HUES48 (cell line): Measurements from ENCODE around the gene TATDN2.

Experiments used
- H3K27ac ChIP-seq: one replicate; pipeline ENCODE4 v1.7.0; 2013; ENCODE audit warnings: low read depth, low read length, inconsistent platforms
- H3K27me3 ChIP-seq: 2 replicates; pipeline ENCODE4 v1.6.1; 2013; ENCODE audit warnings: mild to moderate bottlenecking, low read length; ENCODE audit not compliant: control insufficient read depth, insufficient read depth
- H3K36me3 ChIP-seq: 2 replicates; pipeline ENCODE4 v1.6.1; 2013; ENCODE audit warnings: low read length; ENCODE audit not compliant: control insufficient read depth, insufficient read depth
- H3K4me1 ChIP-seq: 2 replicates; pipeline ENCODE4 v1.6.1; 2013; ENCODE audit warnings: mild to moderate bottlenecking, low read length; ENCODE audit not compliant: control insufficient read depth, insufficient read depth
- H3K4me3 ChIP-seq: 2 replicates; pipeline ENCODE4 v1.5.1; 2013; ENCODE audit warnings: mild to moderate bottlenecking, low read depth, low read length
- H3K9ac ChIP-seq: 2 replicates; pipeline ENCODE4 v1.6.1; 2013; ENCODE audit warnings: mild to moderate bottlenecking, low read depth, low read length, moderate library complexity
- H3K9me3 ChIP-seq: 2 replicates; pipeline ENCODE4 v1.6.1; 2013; ENCODE audit warnings: low read length; ENCODE audit not compliant: control insufficient read depth, insufficient read depth

Gene TATDN2

GRCh38 chr3:10284496-10284895 lies 36.2 kb downstream of the TATDN2 start:
- H3K4me1 ChIP-seq: peaks cover 9% of the 10 kb centered on the region

GRCh38 chr3:10285272-10286132 lies 37.2 kb downstream of the TATDN2 start:
- H3K9ac ChIP-seq: no peak overlapping the region
- H3K4me3 ChIP-seq: no peak overlapping the region
- H3K9me3 ChIP-seq: no peaks in the 10 kb centered on the region
- no peaks in the 10 kb centered on the region for H3K27me3 ChIP-seq
- peaks cover 9% of the 10 kb centered on the region for H3K4me1 ChIP-seq
- H3K27ac ChIP-seq: no peak overlapping the region
- peaks cover 54% of the 10 kb centered on the region for H3K36me3 ChIP-seq

More at GRCh38 chr3:10284496-10284895, 36.2 kb downstream of the TATDN2 start:
- H3K9ac ChIP-seq: no peak overlapping the region
- no peaks in the 10 kb centered on the region for H3K9me3 ChIP-seq
- no peak overlapping the region for H3K4me3 ChIP-seq
- no peak overlapping the region for H3K27ac ChIP-seq
- peaks cover 64% of the 10 kb centered on the region for H3K36me3 ChIP-seq
- H3K27me3 ChIP-seq: no peaks in the 10 kb centered on the region

- peaks cover 9% of the 10 kb centered on the region for H3K4me1 ChIP-seq
- no peaks in the 10 kb centered on the region for H3K9me3 ChIP-seq
- no peak overlapping the region for H3K9ac ChIP-seq
- peak overlapping the region; percentile 68 for H3K27ac ChIP-seq
- H3K36me3 ChIP-seq: peaks cover 48% of the 10 kb centered on the region
- H3K4me3 ChIP-seq: no peak overlapping the region
- no peaks in the 10 kb centered on the region for H3K27me3 ChIP-seq
Measured at GRCh38 chr3:10286133-10286524, 37.9 kb downstream of the TATDN2 start.

- no peaks in the 10 kb centered on the region for H3K9me3 ChIP-seq
- H3K9ac ChIP-seq: no peak overlapping the region
Measured at GRCh38 chr3:10286596-10287295, 38.5 kb downstream of the TATDN2 start.

GRCh38 chr3:10287936-10288574 lies 39.8 kb downstream of the TATDN2 start:
- H3K4me1 ChIP-seq: peaks cover 9% of the 10 kb centered on the region
- H3K9me3 ChIP-seq: no peaks in the 10 kb centered on the region
- H3K4me3 ChIP-seq: no peak overlapping the region
- no peak overlapping the region for H3K27ac ChIP-seq
- no peaks in the 10 kb centered on the region for H3K27me3 ChIP-seq
- H3K36me3 ChIP-seq: peaks cover 47% of the 10 kb centered on the region
- H3K9ac ChIP-seq: no peak overlapping the region

More at GRCh38 chr3:10286596-10287295, 38.5 kb downstream of the TATDN2 start:
- H3K4me3 ChIP-seq: no peak overlapping the region
- H3K27ac ChIP-seq: peak overlapping the region; percentile 82
- H3K4me1 ChIP-seq: peaks cover 9% of the 10 kb centered on the region
- H3K36me3 ChIP-seq: peaks cover 47% of the 10 kb centered on the region
- no peaks in the 10 kb centered on the region for H3K27me3 ChIP-seq

- Histone ChIP-seq H3K36me3 (peaks cover 43% of the 10 kb centered on the region), H3K4me3 (no peak overlapping the region), H3K9me3 (no peaks in the 10 kb centered on the region), H3K4me1 (peaks cover 9% of the 10 kb centered on the region), H3K27ac (no peak overlapping the region), H3K9ac (no peak overlapping the region), H3K27me3 (no peaks in the 10 kb centered on the region)
Measured at GRCh38 chr3:10288575-10288960, 40.3 kb downstream of the TATDN2 start.

- H3K4me1 ChIP-seq: peaks cover 9% of the 10 kb centered on the region
- no peak overlapping the region for H3K27ac ChIP-seq
- H3K9me3 ChIP-seq: no peaks in the 10 kb centered on the region
- H3K9ac ChIP-seq: no peak overlapping the region
- H3K27me3 ChIP-seq: no peaks in the 10 kb centered on the region
- no peak overlapping the region for H3K4me3 ChIP-seq
- H3K36me3 ChIP-seq: peaks cover 39% of the 10 kb centered on the region
Measured at GRCh38 chr3:10289077-10289476, 40.8 kb downstream of the TATDN2 start.

GRCh38 chr3:10289787-10290355 lies 41.6 kb downstream of the TATDN2 start:
- Histone ChIP-seq H3K9ac (no peak overlapping the region), H3K36me3 (peaks cover 42% of the 10 kb centered on the region), H3K27me3 (no peaks in the 10 kb centered on the region), H3K9me3 (no peaks in the 10 kb centered on the region), H3K4me1 (peaks cover 9% of the 10 kb centered on the region), H3K27ac (no peak overlapping the region), H3K4me3 (no peak overlapping the region)

GRCh38 chr3:10290481-10291176 lies 42.4 kb downstream of the TATDN2 start:
- Histone ChIP-seq H3K36me3 (peaks cover 46% of the 10 kb centered on the region), H3K9me3 (no peaks in the 10 kb centered on the region), H3K9ac (no peak overlapping the region), H3K27me3 (no peaks in the 10 kb centered on the region), H3K4me1 (peaks cover 9% of the 10 kb centered on the region), H3K27ac (no peak overlapping the region), H3K4me3 (no peak overlapping the region)

- H3K27ac ChIP-seq: no peak overlapping the region
Measured at GRCh38 chr3:10291641-10292040, 43.4 kb downstream of the TATDN2 start.

More at GRCh38 chr3:10291641-10292040, 43.4 kb downstream of the TATDN2 start:
- Histone ChIP-seq H3K9me3 (no peaks in the 10 kb centered on the region), H3K27me3 (no peaks in the 10 kb centered on the region), H3K4me1 (peaks cover 5% of the 10 kb centered on the region), H3K9ac (no peak overlapping the region), H3K36me3 (peaks cover 39% of the 10 kb centered on the region), H3K4me3 (no peak overlapping the region)
